Panc1 (cell line): ENCODE data around the gene SYNDIG1L. TPM values are rescaled to one million over a fixed set of nuclear protein-coding genes. Genes with fewer than 3 reads are reported as not detected.

Experiments
- ATAC-seq: fragments of 200-7000 bp; cut with Tn5 transposase; 2 replicates; pipeline ENCODE4 v1.9.1; 2020; ENCODE audit warnings: mild to moderate bottlenecking, moderate library complexity
- BruUV-seq: library from RNA; stranded (reverse); fragments of 400-500 nt; replicated peaks from 2 replicates; lab custom pipeline; 2021; lab: Mats Ljungman, UMichigan
- CTCF ChIA-PET: fragments of 300-600 bp; sonication (Branson Sonifier 250); formaldehyde crosslinking; loops from one replicate; lab custom pipeline; 2022; ENCODE audit warnings: antibody characterized with exemption; lab: Charles Lee
- POLR2A ChIA-PET: fragments of 300-600 bp; sonication (Branson Sonifier 250); formaldehyde crosslinking; loops from one replicate; lab custom pipeline; 2022; ENCODE audit warnings: antibody characterized with exemption; lab: Charles Lee
- DNase-seq: peaks from one replicate; pipeline ENCODE4 v3.0.0-alpha.2; 2010; ENCODE audit warnings: low read depth, low spot score
- H3K27ac ChIP-seq: 2 replicates; pipeline ENCODE4 v1.5.1; 2011; ENCODE audit warnings: mild to moderate bottlenecking, low read length, inconsistent platforms
- H3K27me3 ChIP-seq: fragments of 200-500 bp; sonication (Bioruptor generic); 2 replicates; pipeline ENCODE4 v1.6.0; 2014; ENCODE audit warnings: low read length, inconsistent platforms; ENCODE audit not compliant: control insufficient read depth, insufficient read depth
- H3K36me3 ChIP-seq: fragments of 200-500 bp; sonication (Bioruptor generic); 2 replicates; pipeline ENCODE4 v1.5.1; 2014; ENCODE audit warnings: inconsistent platforms, mild to moderate bottlenecking, low read length, moderate library complexity; ENCODE audit not compliant: control insufficient read depth, insufficient read depth
- H3K4me1 ChIP-seq: 2 replicates; pipeline ENCODE4 v1.5.1; 2011; ENCODE audit warnings: inconsistent platforms, mild to moderate bottlenecking, low read length, moderate library complexity; ENCODE audit not compliant: control insufficient read depth, insufficient read depth
- H3K4me3 ChIP-seq, 2 experiments: 2 replicates each; pipeline ENCODE4 v1.5.1; 2011 to 2012; ENCODE audit warnings: low read depth in 2 of 2, low read length in 2 of 2, mild to moderate bottlenecking in 2 of 2, inconsistent platforms in 1 of 2, moderate library complexity in 1 of 2
- H3K9me3 ChIP-seq: fragments of 200-500 bp; sonication (Bioruptor generic); 2 replicates; pipeline ENCODE4 v1.5.1; 2014; ENCODE audit warnings: low read depth, mild to moderate bottlenecking, inconsistent platforms, low read length, moderate library complexity; ENCODE audit not compliant: control insufficient read depth, insufficient read depth
- CTCF ChIP-seq: fragments of 450-650 bp; IDR thresholded peaks from 2 replicates; pipeline ENCODE4 v1.5.1; 2017; ENCODE audit warnings: mild to moderate bottlenecking
- POLR2AphosphoS5 ChIP-seq: IDR thresholded peaks from 2 replicates; pipeline ENCODE4 v1.6.1; 2012; ENCODE audit warnings: mild to moderate bottlenecking, low read depth, low read length, moderate library complexity
- REST ChIP-seq, 2 experiments: IDR thresholded peaks; 2 replicates each; pipeline ENCODE4 v1.6.1; 2011 to 2012; ENCODE audit warnings: low read depth in 2 of 2, control low read depth in 1 of 2, low read length in 1 of 2, mild to moderate bottlenecking in 1 of 2, moderate library complexity in 1 of 2; ENCODE audit not compliant: insufficient read depth in 1 of 2
- SIN3A ChIP-seq: IDR thresholded peaks from 2 replicates; pipeline ENCODE4 v1.6.1; 2012; ENCODE audit warnings: low read depth, mild to moderate bottlenecking, low read length, moderate library complexity, borderline replicate concordance; ENCODE audit not compliant: insufficient read depth
- TCF7L2 ChIP-seq: IDR thresholded peaks from 2 replicates; pipeline ENCODE4 v1.6.1; 2011; ENCODE audit warnings: mild to moderate bottlenecking, low read depth, low read length, inconsistent platforms
- in situ Hi-C: cut with HindIII; loops from 2 replicates; pipeline ENCODE4 v1.10.0; 2016; ENCODE audit warnings: low sequenced_read_pairs, low pct_unique_long_range_greater_than_20kb
- intact Hi-C: fragments of 100-400 bp; cut with micrococcal nuclease; formaldehyde crosslinking; loops from one replicate; pipeline ENCODE4 v1.10.0; 2022; ENCODE audit not compliant: unreplicated experiment
- total RNA-seq: library from RNA; stranded (reverse); gene quantifications from one replicate; pipeline ENCODE4 v1.2.1, GENCODE V29; 2021; ENCODE audit not compliant: unreplicated experiment

The SYNDIG1L gene
- total RNA-seq, 1 experiment from 2014 or later = not detected

GRCh38 chr14:74358176-74358829 is 67.7 kb downstream of the SYNDIG1L start:
- Histone ChIP-seq H3K4me3 (no peak overlapping the region), H3K27me3 (no peaks in the 10 kb centered on the region), H3K36me3 (no peaks in the 10 kb centered on the region), H3K9me3 (no peaks in the 10 kb centered on the region), H3K4me1 (no peaks in the 10 kb centered on the region), H3K27ac (no peak overlapping the region)
- TF ChIP-seq SIN3A (no peak), REST (IDR thresholded peaks at IDR 0.05; ENCODE audit: insufficient read depth in 1 of 2, low read depth in 2 of 2, low read length in 1 of 2) (no peak), POLR2AphosphoS5 (no peak), CTCF (no peak), TCF7L2 (no peak)
- POLR2A ChIA-PET = no interaction called here
- DNase-seq (no peak), ATAC-seq (no peak)
- CTCF ChIA-PET = no interaction called here
- in situ Hi-C loops (no loop called here), intact Hi-C loops (no loop called here)
- BruUV-seq = no TSS peak

- Histone ChIP-seq H3K9me3 (no peaks in the 10 kb centered on the region), H3K4me1 (no peaks in the 10 kb centered on the region), H3K27ac (no peak overlapping the region), H3K4me3 (no peak overlapping the region), H3K36me3 (no peaks in the 10 kb centered on the region), H3K27me3 (no peaks in the 10 kb centered on the region)
- BruUV-seq = no TSS peak
- in situ Hi-C loops = no loop called here
- TF ChIP-seq TCF7L2 = no peak
- no peak for TF ChIP-seq SIN3A
- no peak for TF ChIP-seq REST (IDR thresholded peaks at IDR 0.05; ENCODE audit: insufficient read depth in 1 of 2, low read depth in 2 of 2, low read length in 1 of 2)
- TF ChIP-seq POLR2AphosphoS5 = no peak
- no peak for TF ChIP-seq CTCF
- ChIA-PET CTCF (no interaction called here), POLR2A (interaction anchor here (0.6 kb wide), 1 partner anchor 121 kb away, joined by 5 read pairs; no protein-coding TSS in a partner anchor)
- no peak for DNase-seq
- ATAC-seq = no peak
- intact Hi-C loops = no loop called here
Observed at GRCh38 chr14:74357585-74357984, 68.4 kb downstream of the SYNDIG1L start.
